Mucosa of descending colon (tissue), 3 donors: Measurements from ENCODE around the gene PACSIN3. TPM values are rescaled to one million over a fixed set of nuclear protein-coding genes. Genes with fewer than 3 reads are reported as not detected.

Source experiments
- ATAC-seq: fragments of 200-7000 bp; cut with Tn5 transposase; one replicate; pipeline ENCODE4 v1.9.1; 2020; ENCODE audit warnings: mild to moderate bottlenecking, moderate library complexity
- DNase-seq, 3 donors: peaks; one replicate each; pipeline ENCODE4 v3.0.0-alpha.2; 2020
- H3K36me3 ChIP-seq: fragments of 200-600 bp; one replicate; pipeline ENCODE4 v1.8.0; 2021; ENCODE audit warnings: low read depth, mild to moderate bottlenecking
- H3K4me1 ChIP-seq: fragments of 200-600 bp; one replicate; pipeline ENCODE4 v1.8.0; 2021; ENCODE audit warnings: low read depth, mild to moderate bottlenecking
- H3K4me3 ChIP-seq: fragments of 200-600 bp; one replicate; pipeline ENCODE4 v1.8.0; 2021; ENCODE audit warnings: mild to moderate bottlenecking
- H3K9me3 ChIP-seq: fragments of 200-600 bp; one replicate; pipeline ENCODE4 v1.8.0; 2021; ENCODE audit warnings: mild to moderate bottlenecking
- intact Hi-C, 2 donors: fragments of 100-400 bp; cut with DNase I in 1 of 2; cut with micrococcal nuclease in 1 of 2; formaldehyde crosslinking; loops; one replicate each; pipeline versions ENCODE4 v1.11.0 to v1.11.1; 2022; cut with DNase I, micrococcal nuclease
- total RNA-seq, 3 donors: library from RNA; stranded (reverse); fragmentation: NEBNext Ultra II Directional in 2 of 3; extraction: Animal tissue kit (Norgen Biotek cat#: 25700) in 2 of 3; gene quantifications; one replicate each; pipeline versions ENCODE4 v1.2.1 to v1.2.4, GENCODE V29; 2021 to 2023
- TF ChIP-seq, protein P1 (sequence below): fragments of 200-600 bp; IDR thresholded peaks from one replicate; pipeline ENCODE4 v1.8.0; 2022; ENCODE audit warnings: antibody characterized with exemption, mild to moderate bottlenecking
- donor health status: DM: no; HTN: no; CAD: no; lungs with moderate emphysema.
- donor health status: DM: no; HTN: no; CAD: no.
- donor health status: DM: no; HTN: yes; CAD: no.

Gene PACSIN3
- total RNA-seq, 3 donors from 2014 or later, result 2.2 to 63.5 (median 5.1) TPM

DNA sequence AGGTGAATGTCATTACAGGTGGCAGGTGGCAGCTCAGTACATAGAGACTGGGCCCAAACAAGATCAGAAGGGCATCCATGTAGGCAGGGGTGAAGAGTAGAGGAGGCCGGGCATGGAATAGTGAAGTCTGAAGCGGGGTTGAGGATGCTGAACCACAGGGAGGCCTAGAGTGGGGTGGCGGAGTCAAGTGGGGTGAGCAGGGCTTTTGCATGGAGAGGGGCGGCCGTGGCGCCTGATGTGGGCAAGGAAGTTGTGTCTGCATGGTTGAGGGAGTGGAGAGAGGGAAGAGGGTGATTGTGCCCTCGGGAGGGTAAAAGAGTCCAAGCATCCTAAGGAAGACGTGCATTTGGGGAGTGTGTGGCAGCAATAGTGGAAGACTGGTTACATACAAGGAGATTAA is 42.9 kb upstream of the PACSIN3 start:
- H3K9me3 ChIP-seq, result no peaks in the 10 kb centered on the region
- intact Hi-C loops, result no loop called here
- no peak for ATAC-seq
- no peaks in the 10 kb centered on the region for H3K36me3 ChIP-seq
- DNase-seq, result no peak
- H3K4me1 ChIP-seq, result no peaks in the 10 kb centered on the region
- no peak overlapping the region for H3K4me3 ChIP-seq
- TF ChIP-seq, protein P1, sequence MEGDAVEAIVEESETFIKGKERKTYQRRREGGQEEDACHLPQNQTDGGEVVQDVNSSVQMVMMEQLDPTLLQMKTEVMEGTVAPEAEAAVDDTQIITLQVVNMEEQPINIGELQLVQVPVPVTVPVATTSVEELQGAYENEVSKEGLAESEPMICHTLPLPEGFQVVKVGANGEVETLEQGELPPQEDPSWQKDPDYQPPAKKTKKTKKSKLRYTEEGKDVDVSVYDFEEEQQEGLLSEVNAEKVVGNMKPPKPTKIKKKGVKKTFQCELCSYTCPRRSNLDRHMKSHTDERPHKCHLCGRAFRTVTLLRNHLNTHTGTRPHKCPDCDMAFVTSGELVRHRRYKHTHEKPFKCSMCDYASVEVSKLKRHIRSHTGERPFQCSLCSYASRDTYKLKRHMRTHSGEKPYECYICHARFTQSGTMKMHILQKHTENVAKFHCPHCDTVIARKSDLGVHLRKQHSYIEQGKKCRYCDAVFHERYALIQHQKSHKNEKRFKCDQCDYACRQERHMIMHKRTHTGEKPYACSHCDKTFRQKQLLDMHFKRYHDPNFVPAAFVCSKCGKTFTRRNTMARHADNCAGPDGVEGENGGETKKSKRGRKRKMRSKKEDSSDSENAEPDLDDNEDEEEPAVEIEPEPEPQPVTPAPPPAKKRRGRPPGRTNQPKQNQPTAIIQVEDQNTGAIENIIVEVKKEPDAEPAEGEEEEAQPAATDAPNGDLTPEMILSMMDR, result no peak

DNA sequence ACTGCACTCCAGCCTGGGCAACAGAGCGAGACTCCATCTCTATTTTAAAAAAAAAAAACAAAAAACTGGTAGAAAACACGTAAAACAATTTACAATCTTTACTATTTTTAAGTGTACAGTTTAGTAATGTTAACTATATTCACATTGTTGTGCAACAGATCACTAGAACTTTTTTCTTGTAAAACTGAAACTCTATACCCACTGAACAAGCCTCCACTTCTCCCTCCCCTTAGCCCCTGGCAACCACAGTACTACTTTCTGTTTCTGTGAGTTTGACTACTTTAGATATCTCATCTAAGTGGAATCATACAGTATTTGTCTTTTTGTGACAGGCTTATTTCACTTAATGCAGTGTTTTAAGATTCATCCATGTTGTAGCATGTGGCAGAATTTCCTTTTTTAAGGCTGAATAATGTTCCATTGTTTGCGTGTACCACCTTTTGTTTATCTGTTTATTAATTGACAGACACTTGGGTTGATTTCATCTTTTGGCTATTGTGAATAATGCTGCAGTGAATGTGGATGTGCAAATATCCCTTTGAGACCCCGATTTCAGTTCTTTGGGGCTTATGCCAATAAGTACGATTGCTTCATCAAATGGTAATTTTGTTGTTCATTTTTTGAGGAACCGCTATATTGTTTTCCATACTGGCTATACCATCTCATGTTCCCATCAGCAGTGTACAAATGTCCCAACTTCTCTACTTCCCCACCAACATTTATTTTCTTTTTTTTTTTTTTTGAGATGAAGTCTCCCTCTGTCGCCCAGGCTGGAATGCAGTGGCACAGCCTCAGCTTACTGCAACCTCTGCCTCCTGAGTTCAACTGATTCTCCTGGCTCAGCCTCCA is 39.5 kb upstream of the PACSIN3 start:
- TF ChIP-seq, protein P1, result no peak
- DNase-seq (no peak), ATAC-seq (peak; percentile 29)
- no peaks in the 10 kb centered on the region for H3K9me3 ChIP-seq
- no peaks in the 10 kb centered on the region for H3K4me1 ChIP-seq
- intact Hi-C loops, result no loop called here
- no peak overlapping the region for H3K4me3 ChIP-seq
- H3K36me3 ChIP-seq, result no peaks in the 10 kb centered on the region

DNA sequence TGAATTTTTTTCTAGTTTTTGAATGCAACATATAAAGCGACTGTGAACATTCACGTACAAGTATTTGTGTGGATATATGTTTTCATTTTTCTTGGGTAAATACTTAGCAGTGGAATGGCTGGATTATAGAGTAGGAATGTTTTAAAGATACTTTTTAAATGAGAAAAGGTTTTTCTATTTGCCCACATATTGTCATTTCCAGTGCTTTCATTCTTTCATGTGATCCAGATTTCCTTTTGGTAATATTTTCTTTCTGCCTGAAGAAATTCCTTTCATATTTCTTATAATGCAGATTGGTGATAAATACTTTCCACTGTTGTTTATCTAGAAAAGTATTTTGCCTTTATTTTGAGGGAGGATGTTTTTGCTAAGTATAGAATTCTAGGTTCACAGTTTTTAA is 36.5 kb upstream of the PACSIN3 start:
- intact Hi-C loops, result no loop called here
- TF ChIP-seq, protein P1, result no peak
- H3K36me3 ChIP-seq, result no peaks in the 10 kb centered on the region

DNA sequence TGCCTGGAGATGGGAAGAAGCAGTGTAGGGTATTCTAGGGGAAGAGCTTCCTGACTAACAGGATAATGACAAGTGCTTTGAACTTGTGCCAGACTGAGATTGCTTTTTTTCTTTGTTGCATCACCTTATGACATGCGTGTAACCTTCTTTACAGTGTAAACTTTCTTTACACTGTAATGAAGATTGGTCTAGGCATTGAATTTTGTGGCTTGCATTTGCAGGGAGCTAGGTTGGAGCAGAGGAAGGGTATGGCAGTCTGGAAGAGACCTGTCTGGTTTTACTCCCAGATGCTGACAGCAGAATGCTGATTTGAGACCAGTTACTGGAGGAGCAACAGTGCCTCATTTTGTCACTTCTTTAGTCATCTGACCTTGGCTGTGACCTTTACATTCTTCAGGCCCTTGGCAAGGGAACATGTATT is 34.2 kb upstream of the PACSIN3 start:
- Histone ChIP-seq H3K36me3 (no peaks in the 10 kb centered on the region), H3K4me3 (no peak overlapping the region), H3K9me3 (no peaks in the 10 kb centered on the region), H3K4me1 (peaks cover 17% of the 10 kb centered on the region)
- ATAC-seq, result peak; percentile 29
- DNase-seq, result no peak
- TF ChIP-seq, protein P1, result no peak
- intact Hi-C loops, result no loop called here

More for the DNA sequence above, 36.5 kb upstream of the PACSIN3 start:
- ATAC-seq, result no peak
- no peak for DNase-seq
- H3K9me3 ChIP-seq, result no peaks in the 10 kb centered on the region
- H3K4me3 ChIP-seq, result no peak overlapping the region
- H3K4me1 ChIP-seq, result no peaks in the 10 kb centered on the region

DNA sequence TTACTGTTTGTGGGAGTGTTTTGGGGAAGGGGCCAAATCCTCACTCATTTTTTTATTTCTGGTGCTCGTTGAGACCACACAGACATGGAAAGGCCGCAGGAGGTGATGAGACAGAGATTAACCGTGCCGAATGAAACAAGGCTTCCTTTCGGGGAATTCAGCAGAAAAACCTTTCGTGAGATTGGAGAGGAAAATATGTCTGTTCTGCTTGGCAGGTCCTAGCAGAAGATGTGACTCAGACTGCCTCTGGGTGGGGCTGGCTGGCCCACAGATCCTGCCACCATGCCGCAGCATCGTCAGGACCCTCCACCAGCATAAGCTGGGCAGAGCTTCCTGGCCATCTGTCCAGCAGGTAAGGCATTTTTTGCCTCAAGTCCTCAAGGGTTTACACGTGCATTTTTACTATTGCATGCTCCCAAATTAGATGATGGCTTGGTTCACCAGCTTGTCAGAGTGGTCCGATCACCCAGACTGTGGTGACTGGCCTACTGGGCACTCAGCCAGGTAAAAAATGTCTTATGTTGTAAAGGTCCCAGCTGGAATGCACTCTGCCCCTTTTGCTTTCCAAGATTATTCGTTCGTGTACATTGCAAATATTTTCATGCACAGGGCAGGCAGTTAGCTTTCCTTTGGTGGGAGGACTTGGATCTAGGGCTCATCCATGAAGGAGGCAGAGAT is 30.0 kb upstream of the PACSIN3 start:
- H3K9me3 ChIP-seq, result no peaks in the 10 kb centered on the region

More for the DNA sequence above, 30.0 kb upstream of the PACSIN3 start:
- peaks cover 17% of the 10 kb centered on the region for H3K4me1 ChIP-seq
- DNase-seq (peak; percentile 58 to 78 (median 76)), ATAC-seq (peak; percentile 28)
- intact Hi-C loops, result loop anchor here in 1 of 2 donors (5.0 kb wide), 1 partner anchor 41 kb away; the partner anchor contains the start of gene NR1H3
- no peak overlapping the region for H3K4me3 ChIP-seq
- TF ChIP-seq, protein P1, result no peak
- no peaks in the 10 kb centered on the region for H3K36me3 ChIP-seq
